ENCODE measurements around the gene NPAS3. TPM values are rescaled to one million over a fixed set of nuclear protein-coding genes. Genes with fewer than 3 reads are reported as not detected.

The NPAS3 gene
- total RNA-seq, 2 experiments from 2014 or later = not detected

GRCh38 chr14:33555710-33556350 lies 617.2 kb downstream of the NPAS3 start:
- intact Hi-C loops (cut with micrococcal nuclease) = no loop called here
- ChIA-PET CTCF (no interaction called here), POLR2A (no interaction called here)
- DNase-seq (no peak), ATAC-seq (no peak)
- TF ChIP-seq CTCF (IDR thresholded peaks at IDR 0.05) = no peak
- no peaks in the 10 kb centered on the region for H3K27me3 Mint-ChIP-seq
- no peak overlapping the region for H3K4me3 Mint-ChIP-seq
- no peaks in the 10 kb centered on the region for H3K36me3 Mint-ChIP-seq (ENCODE audit: low read depth)
- H3K4me1 Mint-ChIP-seq (ENCODE audit: low read depth) = no peaks in the 10 kb centered on the region
- H3K27ac Mint-ChIP-seq = no peak overlapping the region
- no peaks in the 10 kb centered on the region for H3K9me3 Mint-ChIP-seq

DNA sequence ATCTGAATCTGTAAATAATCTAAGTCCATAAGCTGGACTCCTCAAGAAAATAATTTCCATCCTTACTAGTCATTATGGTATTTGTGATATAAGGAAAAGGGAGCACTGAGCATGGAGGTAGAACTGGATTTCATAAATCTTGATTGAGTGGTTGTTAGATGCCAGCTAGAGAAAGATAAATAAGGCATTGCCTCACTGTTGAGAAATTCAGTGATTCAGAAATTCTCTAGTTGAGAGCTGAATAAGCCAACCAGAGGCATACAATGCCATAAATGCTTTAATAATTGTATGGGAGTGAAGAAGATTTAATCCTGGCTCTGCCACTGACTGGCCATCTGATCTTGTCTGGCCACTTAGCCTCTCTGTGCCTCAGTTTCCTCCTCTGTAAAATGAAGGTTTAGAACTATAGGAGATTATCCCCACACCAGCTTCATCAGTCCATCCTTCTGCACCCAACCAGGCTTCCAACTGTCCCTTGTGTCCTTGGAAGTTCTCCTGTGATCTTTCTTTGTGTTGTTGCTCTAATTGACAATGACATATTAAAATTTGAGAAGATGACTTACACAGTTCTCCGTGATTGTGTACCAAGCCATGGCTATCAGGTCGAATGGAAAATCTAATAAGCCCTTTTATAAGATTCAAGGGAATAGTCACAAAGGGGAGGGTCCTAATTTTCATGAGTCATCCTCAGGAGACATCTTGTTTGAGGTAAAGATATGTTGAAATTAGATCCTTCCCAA lies 617.9 kb downstream of the NPAS3 start:
- CTCF ChIA-PET = no interaction called here
- intact Hi-C loops (cut with micrococcal nuclease) = no loop called here
- no peak for DNase-seq
- no peaks in the 10 kb centered on the region for H3K9me3 Mint-ChIP-seq
- POLR2A ChIA-PET = no interaction called here
- no peak overlapping the region for H3K4me3 Mint-ChIP-seq
- H3K36me3 Mint-ChIP-seq (ENCODE audit: low read depth) = no peaks in the 10 kb centered on the region
- ATAC-seq = no peak
- H3K27me3 Mint-ChIP-seq = no peaks in the 10 kb centered on the region
- H3K4me1 Mint-ChIP-seq (ENCODE audit: low read depth) = no peaks in the 10 kb centered on the region
- H3K27ac Mint-ChIP-seq = no peak overlapping the region
- no peak for TF ChIP-seq CTCF (IDR thresholded peaks at IDR 0.05)

- ChIA-PET CTCF (no interaction called here), POLR2A (no interaction called here)
- Mint-ChIP-seq H3K27me3 (no peaks in the 10 kb centered on the region), H3K36me3 (ENCODE audit: low read depth) (no peaks in the 10 kb centered on the region), H3K4me3 (no peak overlapping the region), H3K4me1 (ENCODE audit: low read depth) (peaks cover 2% of the 10 kb centered on the region), H3K27ac (no peak overlapping the region), H3K9me3 (no peaks in the 10 kb centered on the region)
- intact Hi-C loops (cut with micrococcal nuclease) = no loop called here
- no peak for TF ChIP-seq CTCF (IDR thresholded peaks at IDR 0.05)
- ATAC-seq (no peak), DNase-seq (no peak)
Measured at GRCh38 chr14:33560718-33561431, 622.2 kb downstream of the NPAS3 start.

- Mint-ChIP-seq H3K9me3 (no peaks in the 10 kb centered on the region), H3K4me1 (ENCODE audit: low read depth) (peaks cover 2% of the 10 kb centered on the region), H3K27me3 (no peaks in the 10 kb centered on the region), H3K27ac (no peak overlapping the region), H3K36me3 (ENCODE audit: low read depth) (no peaks in the 10 kb centered on the region), H3K4me3 (no peak overlapping the region)
- POLR2A ChIA-PET = no interaction called here
- intact Hi-C loops (cut with micrococcal nuclease) = no loop called here
- ATAC-seq (no peak), DNase-seq (no peak)
- no peak for TF ChIP-seq CTCF (IDR thresholded peaks at IDR 0.05)
- CTCF ChIA-PET = no interaction called here
Measured at GRCh38 chr14:33561488-33562175, 623.0 kb downstream of the NPAS3 start.

Data from activated CD8-positive, alpha-beta T cell treated with anti-CD3 and anti-CD28 coated beads for 36 hours (primary cell).